Activated T-helper 17 cell treated with anti-CD3 and anti-CD28 coated beads, Interleukin-2, amount 50 U/mL, for 72 hours (primary cell): ENCODE measurements around the gene INSL4. TPM values are rescaled to one million over a fixed set of nuclear protein-coding genes. Genes with fewer than 3 reads are reported as not detected.

ENCODE experiments used
- ATAC-seq: fragments of 150-1000 bp; cut with Tn5 transposase; replicated peaks from 2 replicates; pipeline ENCODE4 v1.10.0; 2021; ENCODE audit warnings: mild to moderate bottlenecking, moderate library complexity
- H3K27ac Mint-ChIP-seq: one replicate; pipeline ENCODE4 v1.8.0; 2022; ENCODE audit warnings: mixed read lengths
- H3K27me3 Mint-ChIP-seq: one replicate; pipeline ENCODE4 v1.8.0; 2022; ENCODE audit warnings: mixed read lengths
- H3K36me3 Mint-ChIP-seq: one replicate; pipeline ENCODE4 v1.8.0; 2022; ENCODE audit warnings: low read depth, mild to moderate bottlenecking, mixed read lengths
- H3K4me1 Mint-ChIP-seq: one replicate; pipeline ENCODE4 v1.8.0; 2022; ENCODE audit warnings: mixed read lengths
- H3K4me3 Mint-ChIP-seq: one replicate; pipeline ENCODE4 v1.8.0; 2022; ENCODE audit warnings: mild to moderate bottlenecking, mixed read lengths
- H3K9me3 Mint-ChIP-seq: one replicate; pipeline ENCODE4 v1.8.0; 2022; ENCODE audit warnings: mixed read lengths
- total RNA-seq, 2 donors: library from RNA; stranded (reverse); gene quantifications; one replicate each; pipeline ENCODE4 v1.2.3, GENCODE V29; 2022

The INSL4 gene
- total RNA-seq, 2 donors from 2014 or later = not detected

DNA sequence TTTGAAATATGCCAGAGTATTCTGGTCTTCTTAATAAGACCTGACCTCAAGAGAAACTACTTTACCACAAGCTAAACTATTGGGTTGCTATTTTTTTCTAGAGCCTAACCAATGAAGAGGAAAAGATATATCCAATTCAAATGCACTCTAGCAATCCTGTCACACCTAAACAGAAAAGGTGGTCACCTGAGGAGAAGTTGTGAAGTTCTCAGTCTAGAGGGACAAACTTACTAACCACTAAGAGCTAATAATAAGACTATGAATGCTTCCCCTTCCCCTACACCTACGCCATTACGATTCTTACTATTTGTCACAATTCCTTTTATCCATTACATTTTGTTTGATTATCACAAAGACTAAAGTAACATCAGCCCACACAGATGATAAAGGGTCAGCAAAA lies 43.6 kb downstream of the INSL4 start:
- Mint-ChIP-seq H3K27me3 (no peaks in the 10 kb centered on the region), H3K36me3 (no peaks in the 10 kb centered on the region), H3K9me3 (peaks cover 4% of the 10 kb centered on the region), H3K4me3 (no peak overlapping the region), H3K27ac (no peak overlapping the region), H3K4me1 (no peaks in the 10 kb centered on the region)
- no peak for ATAC-seq

DNA sequence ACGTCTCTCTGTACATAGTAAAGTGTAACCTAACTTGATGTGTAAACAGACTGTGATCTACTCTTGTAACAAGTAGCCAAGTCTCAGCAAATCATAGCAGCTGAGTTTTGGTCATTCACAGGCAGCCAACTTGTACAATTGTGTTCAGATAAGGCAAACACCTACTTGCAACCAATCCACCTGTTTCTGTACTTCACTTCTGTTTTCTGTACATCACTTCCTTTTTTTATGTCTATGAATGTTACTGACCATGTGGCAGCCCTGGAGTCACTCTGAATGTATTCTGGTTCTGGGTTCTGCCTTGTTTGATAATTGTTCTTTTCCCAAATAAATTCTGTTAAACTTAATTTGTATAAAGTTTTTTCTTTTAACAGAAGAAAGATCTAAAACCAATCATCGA lies 47.3 kb downstream of the INSL4 start:
- no peak for ATAC-seq
- no peaks in the 10 kb centered on the region for H3K36me3 Mint-ChIP-seq
- no peak overlapping the region for H3K27ac Mint-ChIP-seq
- H3K4me1 Mint-ChIP-seq = no peaks in the 10 kb centered on the region
- peaks cover 4% of the 10 kb centered on the region for H3K9me3 Mint-ChIP-seq
- H3K4me3 Mint-ChIP-seq = no peak overlapping the region
- H3K27me3 Mint-ChIP-seq = no peaks in the 10 kb centered on the region

Other genes starting within 250 kb of the INSL4 start
- gene JAK2, start 246.1 kb upstream of the INSL4 start, total RNA-seq = 10 to 100 TPM; 17.3 to 24.6 TPM
- gene INSL6, start 45.8 kb upstream of the INSL4 start, total RNA-seq = not detected
- gene RLN2, start 73.3 kb downstream of the INSL4 start, total RNA-seq = 1 to 10 TPM; 2.9 TPM
- 1 to 10 TPM in 1 of 2 donors, under 1 TPM in 1; 0.95 to 1.6 TPM for gene RLN1, start 108.5 kb downstream of the INSL4 start, total RNA-seq
- gene PLGRKT, start 206.5 kb downstream of the INSL4 start, total RNA-seq = 10 to 100 TPM; 25.8 to 26.3 TPM
- 10 to 100 TPM; 35.2 to 42.2 TPM for gene CD274, start 219.1 kb downstream of the INSL4 start, total RNA-seq